ENCODE data around the gene BANF1. TPM values are rescaled to one million over a fixed set of nuclear protein-coding genes. Genes with fewer than 3 reads are reported as not detected.

The BANF1 gene
- total RNA-seq, 1 experiment from 2014 or later: 269 TPM

- TF ChIP-seq ZNF121 (CRISPR knock-in tag; IDR thresholded peaks at IDR 0.05) (no peak), ETV6 (CRISPR knock-in tag; IDR thresholded peaks at IDR 0.05) (peak; percentile 80; the same call in 1 of the 2 replicates), ZNF317 (CRISPR knock-in tag; IDR thresholded peaks at IDR 0.05; ENCODE audit: borderline replicate concordance, low read depth) (no peak), TCF7 (CRISPR knock-in tag; IDR thresholded peaks at IDR 0.05; ENCODE audit: low read depth) (no peak), KAT7 (CRISPR knock-in tag; IDR thresholded peaks at IDR 0.05; ENCODE audit: borderline replicate concordance) (no peak), NR2C2 (CRISPR knock-in tag; IDR thresholded peaks at IDR 0.05) (no peak; the same call in 1 of the 2 replicates), CREM (CRISPR knock-in tag; IDR thresholded peaks at IDR 0.05) (peak; percentile 76; the same call in 1 of the 2 replicates), AR (CRISPR knock-in tag; IDR thresholded peaks at IDR 0.05) (no peak), GABPB1 (CRISPR knock-in tag; IDR thresholded peaks at IDR 0.05) (peak; percentile 54), ATF2 (CRISPR knock-in tag; IDR thresholded peaks at IDR 0.05; ENCODE audit: borderline replicate concordance, low read depth) (no peak), MXD4 (CRISPR knock-in tag; IDR thresholded peaks at IDR 0.05; ENCODE audit: borderline replicate concordance) (no peak), ZNF671 (CRISPR knock-in tag; IDR thresholded peaks at IDR 0.05) (no peak), FOXJ3 (CRISPR knock-in tag; IDR thresholded peaks at IDR 0.05; ENCODE audit: borderline replicate concordance) (no peak), HMGXB4 (CRISPR knock-in tag; IDR thresholded peaks at IDR 0.05) (peak; percentile 32; the same call in 1 of the 2 replicates), MLX (CRISPR knock-in tag; IDR thresholded peaks at IDR 0.05) (no peak), PREB (CRISPR knock-in tag; IDR thresholded peaks at IDR 0.05; ENCODE audit: borderline replicate concordance) (no peak), FOXP1 (CRISPR knock-in tag; IDR thresholded peaks at IDR 0.05; ENCODE audit: borderline replicate concordance) (no peak), ZNF138 (CRISPR knock-in tag; conservative IDR thresholded peaks at IDR 0.05) (no peak), NR3C1 (CRISPR knock-in tag; conservative IDR thresholded peaks at IDR 0.05; ENCODE audit: low read depth) (no peak), ZNF232 (CRISPR knock-in tag; IDR thresholded peaks at IDR 0.05) (no peak), TEAD4 (CRISPR knock-in tag; IDR thresholded peaks at IDR 0.05) (no peak), SMAD3 (CRISPR knock-in tag; IDR thresholded peaks at IDR 0.05; ENCODE audit: borderline replicate concordance) (no peak), ZNF416 (CRISPR knock-in tag; IDR thresholded peaks at IDR 0.05) (no peak), USF2 (CRISPR knock-in tag; IDR thresholded peaks at IDR 0.05) (peak; percentile 56), ARID4B (CRISPR knock-in tag; IDR thresholded peaks at IDR 0.05; ENCODE audit: borderline replicate concordance) (0 out of 2 replicates have a peak, but pooled peaks have one; percentile 25)
Observed at GRCh38 chr11:66051766-66052663, 49.7 kb downstream of the BANF1 start, which contains the start of gene SF3B2 (continued).
